HG02970 (cell line): Measurements from ENCODE around the gene VCPKMT.
"Not testable (repeated sequence)": the region's sequence is repeated elsewhere in the genome, so short reads cannot be mapped to it uniquely, and the experiment has no call there.

Source experiments
- ATAC-seq: cut with Tn5 transposase; IDR thresholded peaks from one replicate; pipeline ENCODE4 v1.9.1; 2021; ENCODE audit warnings: mild to moderate bottlenecking, moderate library complexity, moderate number of reproducible peaks; ENCODE audit not compliant: unreplicated experiment, low FRiP score

VCPKMT gene

DNA sequence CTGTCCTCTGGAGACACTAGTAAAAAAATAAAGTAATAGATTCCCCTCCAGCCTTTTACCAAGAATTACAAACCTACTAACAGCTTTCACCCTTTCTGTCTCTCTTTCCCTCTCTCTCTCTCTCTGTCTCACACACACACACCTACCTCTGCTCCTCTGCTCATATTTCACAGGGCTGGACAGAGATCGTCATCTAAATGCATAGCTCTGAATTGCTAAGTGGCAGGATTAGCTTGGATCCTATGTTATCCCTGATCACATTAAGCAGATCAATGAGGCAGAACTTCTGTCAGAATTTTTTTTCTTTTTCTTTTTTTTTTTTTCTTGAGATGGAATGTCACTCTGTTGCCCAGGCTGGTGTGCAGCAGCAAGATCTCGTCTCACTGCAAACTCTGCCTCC lies 22.9 kb downstream of the VCPKMT start:
- ATAC-seq = no peak

DNA sequence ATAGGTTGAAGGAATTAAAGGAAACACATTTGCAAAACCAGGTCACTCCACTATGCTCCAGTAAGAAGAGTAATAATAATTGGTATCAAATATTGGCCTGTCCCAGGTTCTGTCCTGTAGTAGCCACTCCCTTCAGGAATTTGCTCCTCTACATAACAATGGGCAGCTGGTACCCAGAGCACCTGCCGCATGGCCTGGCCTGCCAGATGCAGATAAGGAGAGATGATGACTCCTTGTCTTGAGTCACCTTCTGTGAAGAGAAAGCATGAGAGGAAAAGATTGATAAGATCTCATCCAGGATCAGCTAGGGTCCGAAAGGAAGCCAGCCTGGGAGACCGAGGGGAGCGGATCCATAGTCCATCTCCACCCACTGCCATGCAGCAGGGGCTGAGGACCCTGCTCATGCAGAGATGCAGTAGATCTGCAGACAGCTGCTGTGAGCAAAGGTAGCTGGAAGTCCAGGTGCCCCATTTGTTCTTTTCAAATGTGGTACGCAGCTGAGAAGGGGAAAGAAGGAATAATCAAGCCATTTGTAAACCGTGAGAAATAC lies 24.3 kb downstream of the VCPKMT start:
- ATAC-seq = no peak

DNA sequence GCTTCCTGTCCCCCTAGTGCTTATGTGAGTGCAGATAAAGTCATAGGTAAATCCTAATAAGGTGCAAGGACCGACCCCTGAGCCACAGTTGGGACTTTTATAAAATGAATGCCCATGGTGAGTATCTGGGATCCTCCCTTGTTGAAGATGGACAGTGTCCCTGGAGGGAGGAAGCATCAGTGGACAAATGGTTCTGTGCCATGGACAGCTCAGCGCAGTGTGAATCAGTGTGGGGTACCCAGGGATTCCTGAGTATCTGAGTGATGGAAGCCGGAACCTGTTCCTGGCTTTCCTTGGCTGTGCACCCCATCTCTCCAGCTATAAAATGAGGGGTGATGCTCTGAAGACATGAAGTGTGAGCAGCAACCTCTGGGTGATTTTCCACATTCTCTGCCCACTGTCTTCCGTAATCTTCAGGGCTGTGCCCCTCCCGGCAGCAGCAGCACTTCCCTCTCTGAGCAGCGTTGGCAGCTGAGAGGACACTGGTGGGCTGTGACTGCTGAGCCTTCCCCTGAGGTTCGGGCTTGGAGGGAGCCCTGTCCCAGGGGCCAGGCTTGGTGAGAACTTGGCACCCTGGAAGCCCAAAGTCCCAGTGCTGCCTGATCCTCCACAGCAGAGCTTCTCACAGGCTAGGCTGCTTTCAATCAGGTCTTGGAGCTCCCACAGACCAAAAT lies 25.0 kb downstream of the VCPKMT start:
- no peak for ATAC-seq

DNA sequence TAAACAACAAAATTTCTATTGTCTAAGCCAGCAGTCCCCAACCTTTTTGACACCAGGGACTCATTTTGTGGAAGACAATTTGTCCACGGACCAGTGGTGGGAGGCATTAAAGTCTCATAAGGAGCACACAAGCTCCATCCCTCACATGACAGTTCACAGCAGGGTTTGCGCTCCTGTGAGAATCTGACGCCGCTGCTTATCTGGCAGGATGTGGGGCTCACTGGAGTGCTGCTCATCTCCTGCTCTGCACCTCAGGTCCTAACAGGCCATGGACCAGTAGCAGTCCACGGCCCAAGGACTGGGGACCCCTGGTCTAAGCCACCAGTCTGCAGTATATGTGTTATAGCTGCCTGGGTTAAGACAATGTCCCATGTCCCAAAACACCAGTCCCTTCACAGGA lies 27.2 kb downstream of the VCPKMT start:
- ATAC-seq = no peak

DNA sequence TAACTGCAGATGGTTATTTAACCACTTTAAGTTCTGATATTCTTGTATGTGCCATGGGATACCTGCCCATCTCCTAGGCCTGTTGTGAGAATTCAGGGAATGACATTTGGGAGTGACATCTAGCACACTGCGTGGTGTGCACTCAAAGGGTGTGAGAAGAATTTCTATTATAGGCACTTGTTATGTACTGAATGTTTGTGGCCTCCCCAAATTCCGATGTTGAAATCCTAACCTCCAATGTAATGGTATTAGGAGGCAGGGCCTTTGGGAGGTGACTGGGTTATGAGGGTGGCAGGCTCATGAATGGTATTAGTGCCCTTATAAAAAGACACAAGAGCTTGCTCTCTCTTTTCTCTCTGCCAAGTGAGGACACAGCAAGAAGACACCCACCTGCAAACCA lies 27.6 kb downstream of the VCPKMT start:
- ATAC-seq = no peak

DNA sequence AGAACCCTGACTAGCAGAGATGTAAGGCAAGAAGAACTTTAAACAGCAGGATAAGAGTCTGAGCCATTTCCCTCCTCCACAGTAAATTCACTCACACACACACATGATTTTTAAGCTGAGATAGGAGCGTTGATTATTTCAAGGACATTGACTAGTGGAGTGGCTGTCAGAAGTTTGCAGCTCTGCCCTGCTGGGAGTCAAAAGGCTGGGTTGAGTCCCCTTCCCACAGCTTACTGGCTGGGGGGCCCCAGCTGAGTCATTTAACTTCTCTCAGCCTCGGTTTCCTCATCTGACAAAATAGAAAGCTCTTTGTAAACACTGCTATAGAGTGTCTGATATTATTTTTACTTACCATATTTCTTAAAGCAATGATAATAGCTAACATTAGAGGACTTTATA lies 28.3 kb downstream of the VCPKMT start:
- no peak for ATAC-seq

DNA sequence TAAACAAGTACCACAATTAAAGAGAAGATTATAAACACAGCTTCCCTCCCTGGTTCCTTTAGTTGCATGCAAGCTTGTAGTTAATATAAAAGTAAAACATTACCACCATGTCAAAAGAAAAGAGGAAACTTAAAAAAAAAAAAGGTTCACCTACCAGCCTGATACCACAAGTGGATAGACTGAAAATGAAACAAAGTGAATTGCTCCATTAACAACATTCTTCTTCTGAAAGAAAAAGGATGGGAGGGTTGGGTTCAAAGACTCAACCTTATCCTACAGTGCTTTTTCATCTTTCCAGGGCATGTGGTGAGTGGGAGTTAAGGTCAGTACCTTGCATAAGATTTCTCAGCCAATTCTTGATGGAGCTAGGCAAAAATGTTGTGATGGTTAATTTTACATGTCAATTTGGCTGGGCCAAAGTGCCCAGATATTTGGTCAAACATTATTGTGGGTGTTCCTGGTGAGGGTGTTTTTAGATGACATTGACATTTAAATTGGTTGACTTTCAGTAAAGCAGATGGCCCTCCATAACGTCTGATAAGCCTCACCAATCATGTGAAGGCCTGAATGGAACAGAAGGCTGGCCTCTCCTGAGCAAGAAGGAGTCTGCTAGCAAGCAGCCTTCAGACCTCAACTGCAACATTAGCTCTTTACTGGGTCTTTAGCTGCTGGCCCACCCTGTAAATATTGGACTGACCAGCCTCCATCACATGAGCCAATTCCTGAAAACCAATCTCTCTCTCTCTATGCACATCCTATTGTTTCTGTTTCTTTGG lies 28.8 kb downstream of the VCPKMT start:
- ATAC-seq = no peak

DNA sequence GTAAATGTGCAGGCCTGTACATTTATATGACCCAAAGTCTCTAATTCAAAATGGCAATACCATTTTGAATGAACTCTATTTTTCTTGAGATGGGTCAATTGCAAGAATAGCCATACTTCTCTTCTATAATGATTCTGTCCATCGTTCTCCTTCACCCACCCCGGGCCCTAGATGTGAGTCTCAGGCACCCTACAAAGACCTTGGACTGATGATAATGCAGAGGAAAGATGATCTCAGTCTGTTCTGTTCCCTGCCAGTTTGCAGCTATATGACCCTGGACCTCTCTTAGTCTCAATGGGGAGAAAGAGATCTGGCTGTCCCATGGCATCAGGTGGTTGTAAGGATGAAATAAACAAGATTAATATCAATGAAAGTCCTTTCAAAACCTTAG lies 30.1 kb downstream of the VCPKMT start:
- no peak for ATAC-seq

DNA sequence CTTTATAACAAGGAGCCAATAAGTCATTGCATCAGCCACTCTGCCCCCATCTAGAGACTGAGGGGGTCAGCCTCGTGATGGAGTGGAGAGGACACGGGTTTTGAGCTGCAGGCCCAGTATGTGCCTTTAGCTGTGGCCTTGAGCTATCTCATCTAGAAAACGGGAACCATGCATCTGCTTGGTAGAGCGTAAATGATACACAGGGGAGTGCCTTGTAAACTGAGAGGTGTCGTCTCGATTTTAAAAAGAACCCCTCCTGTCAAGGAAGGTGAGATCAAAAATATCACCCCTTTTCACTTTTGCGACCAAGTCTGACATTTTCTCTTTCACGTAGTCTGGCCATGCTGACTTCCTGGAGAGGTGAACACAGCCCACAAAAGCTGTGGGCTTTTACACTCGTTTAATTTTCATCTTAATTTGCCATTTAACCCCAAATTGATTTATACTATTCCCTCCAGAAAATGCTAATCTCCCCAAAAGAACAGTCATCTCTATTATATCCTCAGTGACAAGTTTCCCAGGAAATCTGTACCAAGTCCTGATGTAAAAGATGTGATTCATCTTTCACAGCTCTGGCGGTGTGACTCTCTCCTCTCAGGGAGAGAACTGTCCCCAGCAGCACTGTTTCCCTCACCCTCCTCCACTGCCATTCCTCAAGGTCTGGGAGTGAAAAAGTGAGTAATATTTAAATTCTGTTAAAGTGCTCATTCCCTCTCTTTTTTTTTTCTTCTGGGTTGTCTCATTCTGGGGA lies 30.6 kb downstream of the VCPKMT start:
- no peak for ATAC-seq

DNA sequence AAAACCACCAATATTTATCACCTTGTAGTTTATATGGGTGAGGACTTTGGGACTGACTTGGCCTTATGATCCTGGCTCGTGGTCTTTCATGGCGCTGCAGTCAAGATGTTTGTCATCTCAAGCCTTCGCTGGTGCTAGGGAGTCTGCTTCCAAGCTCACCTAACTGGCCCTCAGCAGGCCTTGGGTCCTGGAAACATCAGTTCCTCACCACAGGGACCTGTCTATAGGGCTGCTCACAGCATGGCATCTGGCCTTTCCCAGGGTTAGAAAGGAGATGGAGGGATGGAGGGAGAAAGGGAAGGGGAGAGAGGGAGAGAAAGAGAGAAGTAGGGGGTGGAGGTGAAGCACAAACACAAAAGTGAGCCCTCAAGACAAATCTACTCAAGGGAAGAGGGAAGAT lies 31.7 kb downstream of the VCPKMT start:
- no peak for ATAC-seq

DNA sequence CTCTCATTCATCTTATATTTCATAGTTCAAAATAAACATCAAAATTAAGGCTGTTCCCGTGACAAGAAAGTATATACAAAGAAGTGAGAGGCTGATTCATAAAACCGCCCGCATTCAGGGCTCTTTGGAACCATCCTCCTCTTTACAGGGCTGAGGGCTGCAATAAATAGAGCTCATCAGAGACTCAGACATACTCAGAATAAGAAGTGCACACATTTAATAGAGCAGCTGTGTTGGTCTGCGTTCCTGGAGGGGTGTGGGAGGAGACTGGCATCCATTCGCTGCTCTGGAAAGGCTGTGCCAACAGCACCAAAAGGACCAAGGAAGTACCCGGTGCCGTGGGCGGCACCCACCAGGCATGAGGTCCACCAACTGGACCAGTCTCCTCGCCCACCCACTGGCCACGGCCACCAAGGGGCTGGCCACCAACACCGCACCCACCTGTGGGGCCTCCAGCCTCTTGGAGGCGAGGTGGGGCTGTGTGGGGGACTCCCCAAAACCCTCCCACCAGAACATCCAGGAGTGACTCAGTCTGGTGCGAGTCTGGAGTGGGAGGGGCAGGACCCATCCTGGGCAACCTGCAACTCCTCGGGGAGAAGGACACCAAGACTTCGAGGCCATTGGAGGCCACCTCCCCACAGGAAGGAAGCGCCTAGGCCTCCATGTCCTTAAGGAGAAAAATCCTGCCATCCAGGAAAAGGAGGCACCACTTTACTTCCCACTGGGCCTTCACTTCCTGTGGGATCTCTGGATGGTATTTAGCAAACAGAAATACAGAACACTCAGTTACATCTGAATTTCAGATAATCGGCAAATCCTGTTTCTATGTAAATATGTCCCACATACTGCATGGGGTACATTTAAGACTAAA lies 32.7 kb downstream of the VCPKMT start:
- peak; percentile 32 for ATAC-seq

DNA sequence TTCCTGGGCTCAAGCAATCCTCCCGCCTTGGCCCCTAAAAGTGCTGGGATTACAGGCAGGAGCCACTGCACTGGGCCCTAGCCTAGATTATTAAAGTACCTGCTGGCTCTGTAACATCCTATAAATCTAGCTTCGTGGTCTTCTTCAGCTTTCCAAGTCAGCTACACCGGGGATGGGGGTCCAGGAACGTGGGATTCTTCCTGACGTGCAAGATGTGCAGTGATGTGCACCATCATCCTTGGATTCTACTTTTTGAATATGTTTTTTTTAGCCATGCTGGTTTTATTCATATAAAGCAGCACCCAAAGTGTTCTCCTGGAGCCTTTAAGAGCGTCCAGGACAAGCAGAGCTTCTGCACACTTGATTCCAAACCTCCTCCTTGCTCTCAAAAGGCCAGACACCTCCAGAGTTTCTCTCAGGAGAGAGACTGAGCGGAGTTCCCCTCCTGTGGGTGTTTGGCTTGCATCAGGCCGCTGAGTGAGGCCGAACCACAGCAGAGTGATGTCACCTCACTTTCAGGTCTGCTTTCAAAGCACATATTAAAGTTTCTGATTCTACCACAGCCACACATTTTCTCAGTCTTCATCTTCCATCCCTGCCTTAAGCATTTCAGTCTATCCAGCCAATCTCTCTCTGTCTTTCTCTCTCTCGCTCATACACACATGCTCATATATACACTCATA lies 33.4 kb downstream of the VCPKMT start:
- ATAC-seq = peak; percentile 58

DNA sequence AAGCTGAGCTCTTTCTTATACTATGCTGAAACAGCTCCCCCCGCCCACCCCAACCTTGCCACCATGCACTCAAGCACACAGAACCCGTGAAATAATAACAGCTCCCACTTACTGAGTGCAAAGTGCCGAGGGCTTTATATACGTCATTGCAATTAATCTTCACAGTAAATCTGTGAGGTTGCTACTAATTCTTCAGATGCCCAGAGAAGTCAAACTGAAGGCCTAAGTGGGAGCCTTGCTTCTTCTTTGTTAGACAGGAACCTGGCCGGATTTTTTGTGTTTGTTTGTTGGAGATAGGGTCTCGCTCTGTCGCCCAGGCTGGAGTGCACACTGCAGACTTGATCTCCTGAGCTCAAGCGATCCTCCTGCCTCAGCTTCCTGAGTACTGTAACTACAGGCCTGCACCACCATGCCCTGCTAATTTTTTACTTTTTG lies 34.0 kb downstream of the VCPKMT start:
- ATAC-seq = no peak

DNA sequence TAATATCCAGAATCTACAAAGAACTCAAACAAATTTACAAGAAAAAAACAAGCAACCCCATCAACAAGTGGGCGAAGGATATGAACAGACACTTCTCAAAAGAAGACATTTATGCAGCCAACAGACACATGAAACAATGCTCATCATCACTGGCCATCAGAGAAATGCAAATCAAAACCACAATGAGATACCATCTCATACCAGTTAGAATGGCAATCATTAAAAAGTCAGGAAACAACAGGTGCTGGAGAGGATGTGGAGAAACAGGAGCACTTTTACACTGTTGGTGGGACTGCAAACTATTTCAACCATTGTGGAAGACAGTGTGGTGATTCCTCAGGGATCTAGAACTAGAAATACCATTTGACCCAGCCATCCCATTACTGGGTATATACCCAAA lies 37.3 kb downstream of the VCPKMT start:
- not testable (repeated sequence) for ATAC-seq

DNA sequence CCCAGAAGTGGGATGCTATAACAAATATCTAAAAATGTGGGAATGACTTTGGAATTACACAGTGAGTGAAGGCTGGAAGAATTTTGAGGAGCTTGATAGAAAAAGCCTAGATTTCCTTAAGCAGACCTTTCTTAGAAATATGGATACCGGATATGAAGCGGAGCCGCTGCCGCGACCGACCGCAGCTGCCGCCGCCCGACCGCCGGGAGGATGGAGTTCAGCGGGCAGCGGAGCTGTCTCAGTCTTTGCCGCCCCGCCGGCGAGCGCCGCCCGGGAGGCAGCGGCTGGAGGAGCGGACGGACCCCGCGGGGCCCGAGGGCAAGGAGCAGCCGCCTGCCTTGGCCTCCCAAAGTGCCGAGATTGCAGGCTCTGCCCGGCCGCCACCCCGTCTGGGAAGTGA lies 42.7 kb downstream of the VCPKMT start:
- not testable (repeated sequence) for ATAC-seq

DNA sequence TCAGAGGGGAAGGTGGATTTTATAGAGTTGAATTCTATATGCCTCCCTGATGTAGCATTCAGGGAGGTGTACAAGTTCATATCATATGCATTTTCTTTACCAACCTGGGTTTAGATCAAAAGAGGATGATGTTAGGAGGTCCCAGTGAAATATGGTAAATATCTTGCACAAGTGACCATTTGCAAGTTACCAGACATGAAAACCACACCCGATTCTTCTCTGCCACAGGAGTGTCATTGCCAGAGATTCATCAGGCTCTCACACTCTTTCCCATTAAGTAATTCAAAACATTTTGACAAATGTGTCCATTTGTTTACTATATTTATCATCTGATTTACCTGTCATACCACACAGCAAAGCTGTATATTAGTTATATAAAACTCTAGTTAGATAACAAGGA lies 44.0 kb downstream of the VCPKMT start:
- ATAC-seq = no peak

DNA sequence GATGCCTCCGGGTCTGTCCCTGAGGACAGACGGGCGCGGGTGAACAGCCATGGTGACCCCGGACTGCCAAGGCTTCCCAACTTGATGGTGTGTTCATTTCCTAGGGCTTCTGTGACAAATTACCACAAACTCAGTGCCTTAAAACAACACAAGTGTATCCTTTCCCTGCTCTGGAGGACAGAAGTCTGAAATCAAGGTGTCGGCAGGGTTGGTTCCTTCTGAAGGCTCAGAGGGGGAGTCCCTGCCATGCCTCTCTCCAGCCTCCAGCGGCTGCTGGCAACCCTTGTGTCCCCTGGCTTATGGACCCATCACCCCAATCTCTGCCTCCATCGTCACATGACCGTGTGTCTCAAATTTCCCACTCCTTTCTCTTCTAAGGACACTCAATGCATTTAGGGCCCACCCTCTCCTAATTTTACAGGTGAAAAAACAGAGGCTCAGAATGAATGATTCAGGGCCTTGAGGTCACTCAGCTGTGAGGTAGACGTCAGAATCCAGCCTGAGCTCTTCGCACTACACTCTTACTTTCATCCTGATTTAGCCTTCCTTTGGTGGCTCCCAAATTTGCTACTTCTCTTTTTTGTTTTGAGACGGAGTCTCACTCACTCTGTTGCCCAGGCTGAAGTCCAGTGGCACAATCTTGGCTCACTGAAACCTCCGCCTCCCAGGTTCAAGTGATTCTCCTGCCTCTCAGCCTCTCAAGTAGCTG lies 45.4 kb downstream of the VCPKMT start:
- ATAC-seq = no peak

DNA sequence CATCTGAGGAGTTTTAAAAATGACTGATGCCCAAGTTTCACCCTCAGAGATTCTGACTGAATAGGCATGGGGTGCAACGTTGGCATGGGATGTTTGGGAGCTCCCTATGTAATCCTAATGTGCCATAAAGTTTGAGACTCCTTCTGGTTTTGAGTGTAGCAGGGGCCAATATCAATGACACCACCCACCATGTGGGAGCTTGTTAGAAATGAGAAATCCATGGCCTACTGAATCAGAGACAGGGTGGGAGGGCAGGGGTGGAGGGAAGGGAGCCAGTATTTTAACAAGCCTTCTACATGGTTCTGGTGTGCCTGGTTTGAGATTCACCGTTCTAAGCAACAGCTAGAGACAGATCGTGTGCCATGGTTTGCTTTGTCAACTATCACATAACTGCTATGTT lies 46.1 kb downstream of the VCPKMT start:
- ATAC-seq = no peak

DNA sequence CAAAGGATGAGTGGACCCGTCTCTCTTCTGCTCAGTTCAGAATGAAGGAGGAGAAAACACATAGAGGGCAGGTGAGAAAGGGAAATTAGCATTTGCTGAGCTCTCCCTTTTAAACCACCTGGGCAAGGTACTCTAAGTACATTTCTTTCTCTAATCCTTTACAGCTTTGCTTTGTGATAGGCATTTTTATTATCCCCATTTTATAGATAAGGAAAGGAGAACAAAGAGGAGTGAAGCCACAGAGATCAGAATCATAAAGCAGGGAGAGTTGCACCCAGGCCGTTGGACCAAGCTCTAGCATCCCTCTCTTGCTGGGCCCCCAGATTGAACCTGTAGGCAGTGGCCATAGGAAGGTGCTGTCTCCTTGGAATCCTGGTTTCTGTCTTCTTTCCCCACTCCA lies 47.0 kb downstream of the VCPKMT start:
- no peak for ATAC-seq
